Activated naive CD4-positive, alpha-beta T cell treated with anti-CD3 and anti-CD28 coated beads, Interleukin-2, amount 50 U/mL, for 72 hours (primary cell): ENCODE data around the gene ZBTB7B. TPM values are rescaled to one million over a fixed set of nuclear protein-coding genes. Genes with fewer than 3 reads are reported as not detected.

Source experiments
- ATAC-seq, 2 donors: fragments of 150-1000 bp; cut with Tn5 transposase; 2 replicates each; pipeline ENCODE4 v1.10.0; 2021; ENCODE audit warnings: mild to moderate bottlenecking in 2 of 2, moderate library complexity in 2 of 2
- DNase-seq, 2 donors: peaks; one replicate each; pipeline ENCODE4 v3.0.0; 2021 to 2022; ENCODE audit warnings: low spot score in 2 of 2
- H3K27ac Mint-ChIP-seq, 2 donors: one replicate each; pipeline ENCODE4 v1.8.0; 2022; ENCODE audit warnings: mild to moderate bottlenecking in 2 of 2, mixed read lengths in 2 of 2
- H3K36me3 Mint-ChIP-seq, 2 donors: one replicate each; pipeline ENCODE4 v1.8.0; 2022; ENCODE audit warnings: mixed read lengths in 2 of 2
- H3K9me3 Mint-ChIP-seq, 2 donors: one replicate each; pipeline ENCODE4 v1.8.0; 2022; ENCODE audit warnings: mixed read lengths in 2 of 2
- total RNA-seq, 2 donors: library from RNA; stranded (reverse); gene quantifications; one replicate each; pipeline ENCODE4 v1.2.3, GENCODE V29; 2022

ZBTB7B gene
- total RNA-seq, 2 donors from 2014 or later: 97.4 to 184 TPM

DNA sequence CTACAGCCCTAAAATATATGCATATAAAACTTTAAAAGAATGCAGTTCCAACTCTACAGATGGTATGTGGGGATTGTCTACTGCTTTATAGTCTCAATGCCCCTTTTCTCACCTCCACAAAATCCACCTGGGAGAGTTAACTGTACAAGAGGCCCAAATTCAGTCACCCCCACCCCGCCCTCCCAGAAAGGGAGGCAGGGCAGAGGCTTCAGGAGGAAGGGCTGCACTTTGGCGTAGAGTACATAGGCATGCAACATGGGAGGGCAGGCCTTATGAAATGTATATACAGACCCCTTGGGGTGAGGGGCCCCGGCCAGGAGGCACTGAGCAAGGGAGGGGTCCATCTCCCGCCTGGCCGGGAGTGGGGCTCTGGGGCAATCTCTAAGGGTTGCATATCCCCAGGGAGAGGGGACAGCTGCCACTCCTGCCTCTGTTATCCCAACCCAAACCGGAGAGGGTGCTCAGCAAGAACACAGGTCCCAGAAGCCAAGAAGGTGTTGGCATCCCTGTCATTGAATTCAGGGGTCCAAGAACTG, 39.7 kb upstream of the ZBTB7B start:
- Mint-ChIP-seq H3K9me3 (no peaks in the 10 kb centered on the region), H3K27ac (peak overlapping the region in 1 of 2 donors; percentile 91), H3K36me3 (peaks cover 15 to 24% of the 10 kb centered on the region in 2 donors)
- no peak for ATAC-seq
- no peak for DNase-seq

DNA sequence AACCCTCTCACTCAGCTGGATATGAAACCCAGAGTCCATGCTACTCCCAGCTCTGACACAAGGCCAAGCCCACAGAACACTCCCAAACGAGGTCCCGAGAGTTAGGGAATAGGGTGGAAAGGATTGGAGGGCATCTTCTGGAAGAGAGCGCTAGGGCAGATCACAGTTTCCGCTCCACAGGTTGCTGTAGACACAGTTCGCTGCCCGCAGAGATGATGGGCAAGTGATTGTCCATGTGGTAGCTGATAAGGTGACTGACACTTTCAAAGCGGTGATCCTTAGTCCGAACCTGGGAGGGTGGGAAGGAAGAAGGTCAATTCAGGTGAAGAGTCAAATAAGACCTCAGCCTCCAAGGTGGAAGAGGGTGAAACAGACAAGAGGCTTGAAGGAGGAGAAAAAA, 39.0 kb upstream of the ZBTB7B start:
- no peaks in the 10 kb centered on the region for H3K9me3 Mint-ChIP-seq
- H3K36me3 Mint-ChIP-seq: peaks cover 10 to 24% of the 10 kb centered on the region in 2 donors
- ATAC-seq (no peak), DNase-seq (no peak)
- H3K27ac Mint-ChIP-seq: peak overlapping the region; percentile 28 to 85

GRCh38 chr1:154964359-154964758, 38.2 kb upstream of the ZBTB7B start:
- H3K9me3 Mint-ChIP-seq: no peaks in the 10 kb centered on the region
- H3K27ac Mint-ChIP-seq: peak overlapping the region; percentile 61 to 85
- ATAC-seq: no peak
- peaks cover 9 to 24% of the 10 kb centered on the region in 2 donors for H3K36me3 Mint-ChIP-seq
- DNase-seq: no peak

DNA sequence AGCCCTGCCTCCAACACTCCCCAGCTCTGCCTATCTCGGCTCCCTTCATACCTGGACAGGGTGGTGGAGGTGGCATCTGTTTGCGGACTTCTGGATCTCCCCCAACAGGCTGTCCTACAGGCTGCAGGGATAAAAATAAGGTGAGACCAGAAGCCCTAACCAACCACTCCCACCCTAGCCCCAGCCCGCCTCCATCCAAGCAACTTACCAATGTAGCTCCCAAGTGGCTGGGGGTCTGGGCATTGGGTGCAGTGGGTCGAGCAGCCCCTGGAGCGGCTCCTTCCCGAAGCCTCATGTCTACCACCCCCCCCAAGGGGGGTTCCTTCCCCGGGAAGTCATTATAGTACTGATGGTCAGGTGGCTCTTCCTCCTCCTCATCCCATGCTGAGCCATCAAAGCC, 36.5 kb upstream of the ZBTB7B start:
- no peak for ATAC-seq
- DNase-seq: no peak
- Mint-ChIP-seq H3K9me3 (no peaks in the 10 kb centered on the region), H3K27ac (no peak overlapping the region), H3K36me3 (peaks cover 2 to 11% of the 10 kb centered on the region in 2 donors)

DNA sequence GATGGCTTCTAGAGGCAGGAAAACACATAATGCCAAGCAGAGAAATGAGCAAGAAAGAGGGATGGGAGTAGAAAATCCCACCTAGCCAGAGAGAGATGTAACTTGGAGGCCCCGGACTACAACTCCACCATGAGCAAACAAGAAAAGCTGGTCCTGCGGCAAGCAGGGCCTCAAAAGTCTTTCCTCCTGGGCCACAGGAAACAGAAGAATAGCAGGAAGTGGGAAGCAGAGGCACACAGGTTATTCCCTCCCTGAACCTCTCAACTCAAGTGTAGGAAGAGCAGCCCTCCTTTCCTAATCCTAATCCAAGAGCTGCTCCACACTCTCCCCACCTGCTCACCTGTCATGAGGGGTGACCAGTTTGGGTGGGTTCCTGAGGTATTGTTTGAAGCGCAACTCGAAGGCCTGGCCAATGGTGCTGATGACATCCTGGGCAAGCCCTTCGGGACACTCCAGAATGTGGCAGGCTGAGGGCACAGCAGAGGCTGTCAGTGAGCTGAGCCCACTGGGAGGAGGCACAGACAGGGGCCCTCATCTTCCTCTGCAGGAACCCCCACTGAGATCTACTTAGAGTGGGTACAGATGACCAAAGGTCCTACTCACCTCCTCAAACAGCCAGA, 35.2 kb upstream of the ZBTB7B start:
- H3K9me3 Mint-ChIP-seq: no peaks in the 10 kb centered on the region
- DNase-seq (no peak), ATAC-seq (no peak)
- H3K36me3 Mint-ChIP-seq: peaks cover 6 to 9% of the 10 kb centered on the region in 2 donors
- H3K27ac Mint-ChIP-seq: peak overlapping the region; percentile 69 to 94

DNA sequence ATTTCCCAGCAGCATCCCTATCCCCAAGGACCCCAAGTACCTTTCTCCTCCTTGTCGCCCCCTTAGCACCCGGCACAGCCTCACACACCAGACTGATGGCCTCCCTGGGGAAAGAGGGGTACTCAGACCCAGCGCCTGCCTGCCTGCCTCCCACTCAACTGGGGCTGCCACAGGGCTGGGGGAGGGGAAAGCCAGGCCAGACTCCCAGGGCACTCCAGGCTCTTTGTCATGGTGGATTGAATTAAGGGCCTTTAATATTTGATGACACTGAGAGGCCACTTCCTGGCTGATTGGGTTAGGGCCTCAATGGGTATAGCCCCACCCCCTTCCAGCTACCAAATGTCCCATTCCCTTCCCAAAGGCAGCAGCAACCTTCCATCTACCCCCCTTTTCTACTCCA, 33.9 kb upstream of the ZBTB7B start:
- Mint-ChIP-seq H3K36me3 (peaks cover 0 to 10% of the 10 kb centered on the region in 2 donors), H3K27ac (peak overlapping the region; percentile 69 to 94), H3K9me3 (no peaks in the 10 kb centered on the region)
- ATAC-seq (no peak), DNase-seq (no peak)

DNA sequence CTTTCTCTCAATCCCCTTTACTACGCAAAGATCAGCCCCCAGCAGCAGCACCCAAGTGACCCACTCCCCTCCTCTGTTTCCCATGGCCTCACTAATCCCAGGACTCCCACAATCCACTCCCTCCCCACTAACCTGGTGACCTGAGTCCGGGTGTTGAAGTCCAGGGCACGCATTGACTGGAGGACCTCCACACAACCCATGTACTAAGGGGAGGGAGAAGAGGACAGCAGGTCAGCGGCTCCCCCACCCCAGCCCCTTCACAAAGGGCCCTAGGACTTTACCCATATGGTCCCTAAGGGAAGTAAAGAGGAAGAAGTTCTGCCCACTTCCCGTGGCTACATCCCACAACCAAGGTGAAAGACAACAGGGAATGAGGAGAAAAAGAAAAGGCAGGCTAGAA, 33.4 kb upstream of the ZBTB7B start:
- ATAC-seq: no peak
- H3K36me3 Mint-ChIP-seq: peaks cover 0 to 10% of the 10 kb centered on the region in 2 donors

GRCh38 chr1:154969860-154970452, 32.6 kb upstream of the ZBTB7B start:
- Mint-ChIP-seq H3K27ac (peak overlapping the region; percentile 30 to 69), H3K9me3 (no peaks in the 10 kb centered on the region), H3K36me3 (peaks cover 0 to 10% of the 10 kb centered on the region in 2 donors)
- ATAC-seq (no peak), DNase-seq (no peak)

More for the DNA sequence above, 33.4 kb upstream of the ZBTB7B start:
- Mint-ChIP-seq H3K27ac (peak overlapping the region; percentile 69 to 94), H3K9me3 (no peaks in the 10 kb centered on the region)
- no peak for DNase-seq

DNA sequence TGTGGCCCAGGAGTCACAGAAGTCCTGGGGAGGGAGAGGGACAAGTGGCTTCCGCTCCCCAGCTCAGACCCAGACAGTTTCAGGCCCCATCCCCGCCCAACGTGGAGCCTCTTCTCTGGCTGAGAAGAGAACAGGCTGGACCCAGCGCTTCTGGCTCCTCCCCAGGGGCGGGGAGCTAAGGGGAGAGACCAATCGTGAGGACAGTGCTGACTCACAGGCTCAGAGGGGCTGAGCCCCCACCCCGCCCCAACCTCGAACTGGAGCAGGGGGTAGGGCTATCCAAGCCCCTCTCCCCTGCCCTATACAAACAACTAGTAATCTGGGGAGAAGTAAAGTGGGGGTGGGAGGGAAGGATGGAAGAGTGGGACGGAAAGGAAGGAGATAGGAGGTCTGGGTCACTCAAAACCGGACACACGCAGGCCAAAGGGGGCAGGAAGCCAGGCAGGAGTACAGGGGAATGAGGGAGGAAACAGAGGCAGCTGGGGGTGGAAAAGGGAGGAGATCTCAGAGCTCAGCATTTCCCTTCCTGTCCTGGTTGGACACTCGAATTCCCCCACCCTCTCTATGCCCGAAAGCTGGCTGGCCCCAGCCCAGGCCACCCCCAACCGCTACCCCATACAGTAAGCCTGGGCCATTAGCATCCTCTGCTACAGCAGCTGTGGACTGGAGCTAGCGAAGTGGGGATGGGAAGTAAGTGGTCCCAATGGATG, 31.8 kb upstream of the ZBTB7B start, which contains the start of gene SHC1:
SHC1 (minus strand) TSS at position 117 of the 710 bp plus-strand sequence. CDS start 221 bp downstream, outside the sequence.
- peak in 1 of 2 donors; percentile 13 for ATAC-seq
- peak in 1 of 2 donors; percentile 63 for DNase-seq
- Mint-ChIP-seq H3K9me3 (no peaks in the 10 kb centered on the region), H3K36me3 (peaks cover 0 to 10% of the 10 kb centered on the region in 2 donors), H3K27ac (peak within 1 kb of the TSS; percentile 69 to 97)

GRCh38 chr1:154971341-154971998, 31.1 kb upstream of the ZBTB7B start:
- H3K36me3 Mint-ChIP-seq: peaks cover 0 to 10% of the 10 kb centered on the region in 2 donors
- peak overlapping the region in 1 of 2 donors; percentile 31 for H3K27ac Mint-ChIP-seq
- H3K9me3 Mint-ChIP-seq: no peaks in the 10 kb centered on the region
- DNase-seq (no peak), ATAC-seq (no peak)

- ATAC-seq: no peak
- peaks cover 0 to 10% of the 10 kb centered on the region in 2 donors for H3K36me3 Mint-ChIP-seq
- no peaks in the 10 kb centered on the region for H3K9me3 Mint-ChIP-seq
- H3K27ac Mint-ChIP-seq: peak overlapping the region in 1 of 2 donors; percentile 93
- no peak for DNase-seq
Observed at GRCh38 chr1:154972213-154972516, 30.4 kb upstream of the ZBTB7B start.

DNA sequence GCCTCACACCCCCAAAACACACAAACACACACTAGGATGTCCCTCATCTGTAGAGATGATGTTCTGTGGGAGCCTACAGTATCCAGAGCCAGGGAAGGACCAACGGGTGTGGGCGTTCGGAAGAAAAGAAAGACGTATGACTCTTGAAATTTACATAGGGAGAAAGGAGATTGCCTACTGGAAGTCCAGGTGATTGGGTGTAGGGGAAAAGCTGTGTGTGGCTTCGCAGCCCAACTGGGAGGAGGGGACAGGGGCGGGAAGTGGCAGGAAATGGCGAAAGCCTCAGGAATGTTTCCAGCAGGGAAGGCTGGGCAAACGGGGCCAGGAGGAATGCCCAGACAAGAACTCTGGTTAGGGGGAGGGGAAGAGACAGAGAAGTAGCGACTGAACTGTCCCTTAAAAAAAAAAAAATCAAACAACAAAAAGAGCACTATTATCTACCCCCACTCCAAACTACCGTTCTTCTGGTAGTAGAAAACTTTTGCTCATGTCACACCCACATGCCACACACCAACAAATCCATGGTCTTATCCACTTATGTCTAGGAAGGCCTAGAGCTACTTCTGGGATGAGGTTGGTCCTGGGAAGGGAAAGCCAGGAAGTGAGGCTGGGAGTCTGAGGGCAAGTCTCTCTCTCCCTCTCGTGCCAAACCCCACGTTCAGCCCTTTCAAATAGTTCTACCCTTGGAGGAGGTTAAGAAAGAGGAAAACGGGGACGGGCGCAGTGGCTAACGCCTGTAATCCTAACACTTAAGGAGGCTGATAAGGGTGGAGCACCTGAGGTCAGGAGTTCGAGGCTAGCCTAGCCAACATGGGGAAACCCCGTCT, 29.9 kb upstream of the ZBTB7B start:
- H3K27ac Mint-ChIP-seq: peak overlapping the region in 1 of 2 donors; percentile 93
- ATAC-seq (no peak), DNase-seq (no peak)
- no peaks in the 10 kb centered on the region for H3K9me3 Mint-ChIP-seq
- H3K36me3 Mint-ChIP-seq: peaks cover under 1 to 13% of the 10 kb centered on the region in 2 donors

GRCh38 chr1:154973344-154974101, 29.1 kb upstream of the ZBTB7B start:
- H3K9me3 Mint-ChIP-seq: no peaks in the 10 kb centered on the region
- no peak overlapping the region for H3K27ac Mint-ChIP-seq
- peaks cover 5 to 17% of the 10 kb centered on the region in 2 donors for H3K36me3 Mint-ChIP-seq
- DNase-seq (peak; percentile 94 to 97), ATAC-seq (peak; percentile 28 to 36)

- ATAC-seq (peak; percentile 87 to 88), DNase-seq (peak; percentile 87 to 97)
- H3K27ac Mint-ChIP-seq: no peak within 1 kb of the TSS
- peaks cover 6 to 20% of the 10 kb centered on the region in 2 donors for H3K36me3 Mint-ChIP-seq
- H3K9me3 Mint-ChIP-seq: no peaks in the 10 kb centered on the region
Observed at GRCh38 chr1:154974102-154974807, 28.3 kb upstream of the ZBTB7B start, which contains the start of gene CKS1B. Gene CKS1B (plus strand): TSS chr1:154974681. CDS start chr1:154974746, 65 bp downstream.
